Measurements from ENCODE around the gene SIRPD. TPM values are rescaled to one million over a fixed set of nuclear protein-coding genes. Genes with fewer than 3 reads are reported as not detected.
A peak's percentile ranks its signal among the peaks of the same experiment; 100 is the strongest.

Gene SIRPD
- total RNA-seq, 4 donors from 2014 or later: not detected

GRCh38 chr20:1561350-1561749 lies 3.8 kb upstream of the SIRPD start:
- WGBS, 2 donors: 69 to 77% methylated on average over 2 of the region's 2 CpGs
- intact Hi-C loops (cut with DNase I; ENCODE audit: low total_unique reads): no loop called here

DNA sequence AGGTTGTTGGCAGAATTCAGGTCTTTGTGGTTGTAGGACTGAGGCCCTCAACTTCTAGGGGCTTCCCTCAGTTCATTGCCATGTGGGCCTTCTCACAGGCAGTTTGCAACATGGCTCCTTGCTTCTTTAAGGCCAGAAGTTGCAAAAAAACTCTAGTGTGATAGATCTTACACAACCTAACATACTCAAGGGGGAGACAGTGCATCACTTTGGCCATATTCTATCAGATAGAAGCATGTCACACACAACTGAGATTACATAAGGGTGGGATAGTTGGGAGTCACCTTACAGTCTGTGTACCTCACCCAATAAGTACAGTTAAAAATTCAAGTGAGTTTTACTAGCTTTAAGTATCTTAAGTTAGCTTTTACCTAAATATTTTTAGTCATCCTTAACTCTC lies 1.6 kb downstream of the SIRPD start:
- TF ChIP-seq CTCF (IDR thresholded peaks at IDR 0.05) (no peak), POLR2A (IDR thresholded peaks at IDR 0.05) (no peak)
- no peak for DNase-seq (ENCODE audit: low spot score in 2 of 2)
- H3K4me3 ChIP-seq (ENCODE audit: low read depth, poor library complexity, severe bottlenecking): no peak overlapping the region
- intact Hi-C loops (cut with DNase I; ENCODE audit: low total_unique reads): no loop called here

More at GRCh38 chr20:1561350-1561749, 3.8 kb upstream of the SIRPD start:
- TF ChIP-seq POLR2A (IDR thresholded peaks at IDR 0.05): no peak
- no peak for TF ChIP-seq CTCF (IDR thresholded peaks at IDR 0.05)
- DNase-seq (ENCODE audit: low spot score in 2 of 2): no peak
- H3K4me3 ChIP-seq (ENCODE audit: low read depth, poor library complexity, severe bottlenecking): no peak overlapping the region

DNA sequence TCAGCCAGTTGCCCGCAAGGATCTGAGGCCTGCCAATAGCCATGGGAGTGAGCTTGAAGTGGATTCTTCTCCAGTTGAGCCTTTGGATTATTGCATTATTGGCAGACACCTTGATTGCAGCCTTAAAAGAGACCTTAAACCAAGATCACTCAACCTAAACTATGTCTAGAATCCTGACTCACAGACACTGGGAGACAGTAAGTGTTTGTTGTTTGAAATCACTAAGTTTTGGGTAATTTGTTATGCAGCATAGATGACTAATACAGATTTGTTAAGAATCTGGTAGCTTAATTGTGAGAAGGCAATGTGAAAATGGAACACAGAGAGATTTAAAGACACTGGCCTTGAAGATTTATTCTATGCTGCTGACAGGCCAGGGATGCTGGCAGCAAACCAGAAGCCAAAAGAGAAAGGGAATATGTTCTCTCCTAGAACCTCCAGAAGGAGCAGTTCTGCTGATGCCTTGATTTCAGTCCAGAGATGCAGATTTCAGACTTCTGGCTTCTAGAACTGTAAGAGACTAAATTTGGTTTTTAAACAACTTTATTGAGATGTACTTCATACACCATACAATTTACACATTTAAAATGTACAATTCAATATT lies 17.6 kb downstream of the SIRPD start:
- TF ChIP-seq POLR2A (IDR thresholded peaks at IDR 0.05) (no peak), CTCF (IDR thresholded peaks at IDR 0.05) (no peak)

DNA sequence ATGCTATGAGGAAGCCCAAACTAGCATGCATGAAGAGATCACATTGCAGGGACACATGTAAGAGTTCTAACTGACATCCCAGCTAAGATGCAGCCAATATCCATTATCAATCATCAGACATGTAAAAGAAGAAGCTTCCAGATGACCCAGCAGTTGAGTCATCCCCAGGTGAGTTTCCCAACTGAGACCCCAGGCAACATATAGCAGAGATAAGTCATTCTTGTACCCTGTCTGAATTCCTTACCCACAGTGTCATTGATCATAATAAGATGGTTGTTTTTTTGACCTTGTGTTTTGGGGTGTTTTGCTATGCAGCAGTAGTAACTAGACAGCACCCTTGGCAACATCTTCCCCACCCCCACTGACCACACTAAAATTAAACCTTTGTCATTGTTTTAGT lies 18.9 kb downstream of the SIRPD start:
- no peak overlapping the region for H3K4me3 ChIP-seq (ENCODE audit: low read depth, poor library complexity, severe bottlenecking)
- no peak for DNase-seq (ENCODE audit: low spot score in 2 of 2)
- TF ChIP-seq CTCF (IDR thresholded peaks at IDR 0.05): no peak
- no peak for TF ChIP-seq POLR2A (IDR thresholded peaks at IDR 0.05)
- intact Hi-C loops (cut with DNase I; ENCODE audit: low total_unique reads): no loop called here

More for the DNA sequence above, 17.6 kb downstream of the SIRPD start:
- H3K4me3 ChIP-seq (ENCODE audit: low read depth, poor library complexity, severe bottlenecking): no peak overlapping the region
- intact Hi-C loops (cut with DNase I; ENCODE audit: low total_unique reads): no loop called here
- WGBS, 2 donors: 50 to 93% methylated on average over 1 of the region's 1 CpG
- no peak for DNase-seq (ENCODE audit: low spot score in 2 of 2)

- intact Hi-C loops (cut with DNase I; ENCODE audit: low total_unique reads): no loop called here
- H3K4me3 ChIP-seq (ENCODE audit: low read depth, poor library complexity, severe bottlenecking): no peak overlapping the region
- peak in 1 of 2 donors; percentile 24 for DNase-seq (ENCODE audit: low spot score in 2 of 2)
- no peak for TF ChIP-seq CTCF (IDR thresholded peaks at IDR 0.05)
- TF ChIP-seq POLR2A (IDR thresholded peaks at IDR 0.05): no peak
- 40 to 56% methylated on average over 4 of the region's 4 CpGs for WGBS, 2 donors
Observed at GRCh38 chr20:1537731-1538058, 19.8 kb downstream of the SIRPD start.
